Astrocyte of the spinal cord (primary cell): ENCODE measurements around the gene CYP2A13.
"Not testable (repeated sequence)": the region's sequence is repeated elsewhere in the genome, so short reads cannot be mapped to it uniquely, and the experiment has no call there.

Experiments used
- DNase-seq: peaks from one replicate; pipeline ENCODE4 v3.0.0; 2011; ENCODE audit warnings: low read depth, low spot score
- H3K4me3 ChIP-seq: 2 replicates; pipeline ENCODE4 v1.5.1; 2011; ENCODE audit warnings: low read depth, mild to moderate bottlenecking, low read length, moderate library complexity
- CTCF ChIP-seq: IDR thresholded peaks from 2 replicates; pipeline ENCODE4 v1.5.1; 2012; ENCODE audit warnings: low read depth, mild to moderate bottlenecking, low read length, inconsistent platforms
- in situ Hi-C: cut with HindIII; loops from 2 replicates; pipeline ENCODE4 v1.10.0; 2017; ENCODE audit warnings: low sequenced_read_pairs

CYP2A13 gene

DNA sequence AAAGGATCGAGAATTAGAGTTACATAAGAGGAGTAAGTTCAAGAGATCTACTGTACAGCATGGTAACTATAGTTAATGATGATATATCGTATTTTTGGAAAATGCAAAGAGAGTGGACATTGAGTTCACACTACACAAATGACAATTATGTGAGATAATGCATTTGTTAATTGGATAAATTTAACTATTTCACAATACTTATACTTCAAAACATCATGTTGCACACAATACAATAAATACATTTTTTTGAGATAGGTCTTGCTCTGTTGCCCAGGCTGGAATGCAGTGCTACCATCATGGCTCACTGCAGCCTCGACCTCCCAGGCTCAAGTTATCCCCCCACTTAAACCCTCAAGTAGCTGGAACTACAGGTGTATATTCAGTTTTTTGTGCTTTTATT, 17.9 kb downstream of the CYP2A13 start:
- DNase-seq, result no peak
- TF ChIP-seq CTCF, result no peak
- in situ Hi-C loops, result no loop called here
- no peak overlapping the region for H3K4me3 ChIP-seq

DNA sequence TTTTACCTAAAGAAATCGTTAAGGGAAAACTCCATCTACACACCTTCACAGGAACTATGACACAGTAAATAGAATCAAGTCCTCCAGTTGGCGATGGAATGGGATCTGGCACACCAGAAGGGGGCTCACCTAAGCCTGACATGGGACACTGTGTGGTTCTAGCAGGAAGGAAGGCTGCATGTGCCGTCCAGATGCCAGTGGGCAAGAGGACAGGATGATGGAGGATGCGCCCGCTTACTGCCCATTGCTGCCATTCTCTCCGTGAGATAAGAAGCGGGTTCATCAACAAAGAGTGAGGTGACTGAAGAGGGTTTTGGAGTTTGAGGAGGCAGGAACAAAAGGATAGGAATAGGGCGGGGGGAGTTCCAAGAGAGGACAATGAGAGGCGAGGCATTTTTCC, 23.0 kb downstream of the CYP2A13 start:
- in situ Hi-C loops, result no loop called here
- H3K4me3 ChIP-seq, result no peak overlapping the region
- TF ChIP-seq CTCF, result no peak
- no peak for DNase-seq

DNA sequence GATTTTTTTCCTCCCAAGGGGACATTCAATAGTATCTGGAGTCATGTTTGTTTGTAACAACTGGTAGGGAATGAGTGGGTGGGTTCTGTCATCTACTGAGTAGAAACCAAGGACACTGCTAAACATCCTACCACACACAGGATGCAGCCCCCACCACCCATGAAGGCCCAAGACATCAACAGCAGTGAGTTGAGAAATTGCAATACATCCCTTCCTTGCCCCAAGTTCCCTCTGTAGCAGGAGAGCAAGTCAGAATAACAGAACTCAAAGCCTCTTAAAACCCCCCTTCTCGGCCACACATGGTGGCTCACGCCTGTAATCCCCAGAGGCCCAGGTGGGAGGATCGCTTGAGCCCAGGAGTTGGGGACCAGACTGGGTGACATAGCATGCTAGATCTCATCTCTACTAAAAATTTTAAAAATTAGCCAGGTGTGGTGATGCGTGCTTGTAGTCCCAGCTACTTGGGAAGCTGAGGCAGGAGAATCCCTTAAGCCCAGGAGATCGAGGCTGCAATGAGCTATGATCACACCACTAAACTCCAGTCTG, 23.6 kb downstream of the CYP2A13 start:
- no peak overlapping the region for H3K4me3 ChIP-seq
- TF ChIP-seq CTCF, result no peak
- in situ Hi-C loops, result no loop called here
- no peak for DNase-seq

- H3K4me3 ChIP-seq, result no peak overlapping the region
- in situ Hi-C loops, result no loop called here
- no peak for TF ChIP-seq CTCF
- DNase-seq, result no peak
These were observed 24.6 kb downstream of the CYP2A13 start for GRCh38 chr19:41112728-41113290.

DNA sequence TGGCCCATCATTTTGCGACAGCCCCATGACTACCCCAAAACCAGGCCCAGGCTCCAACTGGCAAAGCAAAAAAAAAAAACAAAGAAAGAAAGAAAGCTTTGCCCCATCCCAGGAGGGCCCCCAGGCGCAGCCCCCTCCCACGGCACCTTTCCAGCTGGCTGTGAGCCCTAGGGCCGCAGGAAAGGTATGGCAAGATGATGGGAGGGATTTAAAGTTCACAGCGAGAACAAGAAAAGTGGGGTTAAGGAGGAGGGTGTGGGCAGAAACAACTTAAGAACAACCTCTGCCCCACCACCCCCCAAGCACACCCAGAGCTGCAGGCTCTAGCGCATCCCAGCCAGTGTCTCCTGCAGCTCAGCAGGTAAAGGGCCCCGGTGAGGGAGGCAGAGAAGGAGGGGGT, 25.9 kb downstream of the CYP2A13 start, which contains the start of gene CYP2F1:
Gene CYP2F1 (plus strand): TSS at position 301 of the 400 bp plus-strand sequence. CDS start 1,757 bp downstream, outside the sequence.
- no peak for DNase-seq
- no peak within 1 kb of the TSS for H3K4me3 ChIP-seq
- in situ Hi-C loops, result no loop called here
- TF ChIP-seq CTCF, result no peak

DNA sequence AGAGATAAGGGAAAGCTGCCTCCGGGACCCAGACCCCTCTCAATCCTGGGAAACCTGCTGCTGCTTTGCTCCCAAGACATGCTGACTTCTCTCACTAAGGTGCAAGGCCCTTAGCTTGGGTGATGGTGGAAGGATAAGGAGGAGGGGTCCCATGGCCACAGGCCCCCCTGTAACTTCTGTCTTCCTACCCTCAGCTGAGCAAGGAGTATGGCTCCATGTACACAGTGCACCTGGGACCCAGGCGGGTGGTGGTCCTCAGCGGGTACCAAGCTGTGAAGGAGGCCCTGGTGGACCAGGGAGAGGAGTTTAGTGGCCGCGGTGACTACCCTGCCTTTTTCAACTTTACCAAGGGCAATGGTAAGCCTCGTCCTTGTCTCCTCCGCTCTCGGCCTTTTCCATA, 28.0 kb downstream of the CYP2A13 start:
- DNase-seq, result no peak
- no peak for TF ChIP-seq CTCF
- in situ Hi-C loops, result no loop called here
- no peak overlapping the region for H3K4me3 ChIP-seq

DNA sequence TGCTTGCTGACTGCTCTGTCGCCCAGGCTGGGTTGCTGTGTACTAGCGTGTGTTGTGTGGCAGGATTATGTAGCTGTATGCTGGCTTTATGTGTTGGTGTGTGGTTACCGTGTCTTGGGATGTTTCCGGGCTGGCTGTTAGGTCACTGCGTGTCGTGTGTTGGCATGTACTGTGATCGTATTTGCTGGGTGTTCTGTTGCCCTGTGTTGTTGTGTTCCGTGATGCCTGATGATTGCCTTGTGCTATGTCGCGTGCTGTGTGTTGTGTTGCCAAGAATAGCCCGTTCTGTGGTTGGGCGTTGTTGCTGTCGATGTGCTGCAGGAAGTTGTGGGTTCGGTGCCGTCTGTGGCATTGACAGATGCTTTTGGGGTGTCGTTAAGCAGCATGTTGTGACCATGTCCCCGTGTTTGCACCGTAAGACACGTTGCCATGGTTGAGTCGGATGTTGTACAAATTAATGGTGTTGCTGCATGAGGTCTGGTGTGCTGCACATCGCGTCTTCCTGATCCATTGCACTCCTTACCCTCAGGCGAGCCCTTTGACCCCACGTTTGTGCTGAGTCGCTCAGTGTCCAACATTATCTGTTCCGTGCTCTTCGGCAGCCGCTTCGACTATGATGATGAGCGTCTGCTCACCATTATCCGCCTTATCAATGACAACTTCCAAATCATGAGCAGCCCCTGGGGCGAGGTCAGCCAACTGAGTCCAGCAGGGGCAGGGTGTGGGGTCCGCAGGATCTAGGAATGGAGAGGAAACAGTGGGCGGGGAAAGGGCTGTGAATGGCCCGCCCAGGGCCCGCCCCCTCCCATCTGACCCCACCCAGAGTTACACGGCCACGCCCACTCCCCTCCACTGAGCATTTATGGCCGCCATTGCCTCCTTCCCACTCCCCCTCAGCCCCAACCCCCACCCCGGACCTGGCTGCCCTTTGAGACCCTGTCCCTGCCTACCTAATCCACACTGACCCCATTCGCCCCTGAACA, 33.0 kb downstream of the CYP2A13 start:
- not testable (repeated sequence) for DNase-seq

GRCh38 chr19:41122846-41123245, 34.6 kb downstream of the CYP2A13 start:
- H3K4me3 ChIP-seq, DNase-seq, in situ Hi-C loops: not testable (repeated sequence)

More for the DNA sequence above, 33.0 kb downstream of the CYP2A13 start:
- H3K4me3 ChIP-seq, in situ Hi-C loops: not testable (repeated sequence)
